Measurements from ENCODE around the gene PGRMC1. TPM values are rescaled to one million over a fixed set of nuclear protein-coding genes. Genes with fewer than 3 reads are reported as not detected.
"Not testable (repeated sequence)": the region's sequence is repeated elsewhere in the genome, so short reads cannot be mapped to it uniquely, and the experiment has no call there.

Gene PGRMC1
- total RNA-seq, 2 donors from 2014 or later = 22.2 to 35.0 TPM

DNA sequence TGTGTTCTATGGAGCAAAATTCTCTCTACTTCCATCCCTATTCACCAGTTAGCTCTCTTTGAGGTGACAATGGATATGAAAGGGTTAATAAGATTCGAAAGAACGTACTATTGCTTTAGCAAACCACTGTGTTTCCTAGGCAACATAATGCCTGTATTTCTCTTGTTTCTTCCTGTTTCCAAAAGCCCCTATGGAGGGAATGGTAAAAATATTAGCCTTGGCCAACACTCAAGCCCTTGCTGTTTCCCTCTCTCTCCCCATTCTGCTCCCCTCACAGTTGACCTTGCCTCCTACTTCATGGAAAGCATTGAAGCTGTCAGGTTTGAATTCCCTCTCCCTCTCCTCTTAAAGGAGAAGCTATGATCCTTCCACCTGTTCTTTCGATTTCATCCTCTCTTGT is 9.6 kb upstream of the PGRMC1 start:
- no peaks in the 10 kb centered on the region for H3K9me3 Mint-ChIP-seq
- ATAC-seq (no peak), DNase-seq (ENCODE audit: low spot score in 2 of 2) (no peak)
- no peak overlapping the region for H3K27ac Mint-ChIP-seq
- H3K36me3 Mint-ChIP-seq = no peaks in the 10 kb centered on the region

DNA sequence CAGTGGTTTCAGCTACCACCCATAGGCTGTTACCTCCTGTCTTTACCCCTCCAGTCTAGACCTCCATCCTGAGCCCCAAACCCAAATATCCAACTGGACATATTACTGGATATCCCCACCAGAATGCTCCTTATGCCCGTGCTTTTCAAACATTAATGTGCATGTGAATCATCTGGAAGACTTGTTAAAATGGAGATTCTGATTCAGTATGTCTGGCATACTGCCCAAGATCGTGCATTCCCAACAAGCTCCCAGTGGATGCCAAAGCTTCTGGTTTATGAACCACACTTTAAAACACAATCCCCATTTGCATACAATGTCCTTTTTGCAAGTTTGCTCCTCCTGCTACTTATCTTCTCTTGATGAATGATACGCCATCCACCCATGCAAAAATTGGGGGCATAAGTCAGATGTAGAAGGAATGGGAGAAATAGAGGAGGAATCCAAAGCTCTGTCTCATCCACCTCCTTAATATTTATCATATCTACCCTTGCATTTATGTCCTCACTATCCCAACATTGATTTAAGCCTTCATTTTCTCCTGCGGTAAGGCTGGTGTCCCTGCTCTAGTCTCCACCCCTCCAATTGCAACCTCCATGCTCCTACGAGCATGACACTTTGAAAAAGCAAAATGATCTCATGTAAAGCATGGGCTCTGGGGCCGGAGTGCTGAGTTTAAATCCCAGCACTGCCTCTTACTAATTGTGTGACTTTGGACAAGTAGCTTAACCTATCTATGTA is 7.4 kb upstream of the PGRMC1 start:
- Mint-ChIP-seq H3K36me3 (no peaks in the 10 kb centered on the region), H3K27ac (no peak overlapping the region), H3K9me3 (no peaks in the 10 kb centered on the region)
- DNase-seq (ENCODE audit: low spot score in 2 of 2) (no peak), ATAC-seq (no peak)

DNA sequence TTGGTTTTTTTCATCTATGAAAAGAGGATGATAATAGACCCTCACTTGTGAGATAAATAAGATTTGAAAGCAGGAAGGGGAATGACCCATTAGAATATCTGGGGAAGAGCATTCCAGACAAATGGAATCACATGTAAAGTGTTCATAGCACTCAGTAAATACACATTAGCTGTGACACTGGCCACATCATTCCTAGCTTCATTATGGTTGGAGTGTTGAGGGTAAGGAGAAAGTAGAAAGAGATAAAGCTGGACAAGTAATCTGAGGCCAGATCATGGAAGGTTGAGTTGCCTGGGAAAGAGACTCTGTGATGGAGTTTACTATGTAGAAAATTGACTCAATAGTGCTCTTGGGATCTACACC is 6.9 kb upstream of the PGRMC1 start:
- Mint-ChIP-seq H3K9me3 (no peaks in the 10 kb centered on the region), H3K36me3 (no peaks in the 10 kb centered on the region), H3K27ac (no peak overlapping the region)
- ATAC-seq (no peak), DNase-seq (ENCODE audit: low spot score in 2 of 2) (no peak)

DNA sequence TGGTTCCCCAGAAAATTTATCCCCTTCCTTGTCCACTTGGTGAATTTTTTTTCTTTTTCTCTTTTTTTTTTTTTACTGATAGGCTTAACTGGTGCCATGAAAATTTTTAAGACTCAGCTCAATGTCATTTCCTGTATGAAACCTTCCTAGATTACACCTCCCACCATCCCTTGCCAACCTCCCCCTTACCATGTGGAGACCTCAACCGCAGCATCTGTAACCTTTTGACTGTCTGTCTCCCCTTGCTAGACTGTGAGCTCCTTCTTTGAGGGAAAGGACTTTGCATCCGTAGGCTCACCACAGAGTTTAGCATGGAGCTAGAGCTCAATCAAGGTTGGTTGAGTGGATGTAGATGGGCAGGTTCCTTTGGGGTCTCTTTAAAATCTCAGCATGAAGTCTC is 5.2 kb upstream of the PGRMC1 start:
- Mint-ChIP-seq H3K36me3 (no peaks in the 10 kb centered on the region), H3K27ac (no peak overlapping the region), H3K9me3 (no peaks in the 10 kb centered on the region)
- DNase-seq (ENCODE audit: low spot score in 2 of 2) = no peak
- peak in 1 of 2 donors; percentile 48 for ATAC-seq

DNA sequence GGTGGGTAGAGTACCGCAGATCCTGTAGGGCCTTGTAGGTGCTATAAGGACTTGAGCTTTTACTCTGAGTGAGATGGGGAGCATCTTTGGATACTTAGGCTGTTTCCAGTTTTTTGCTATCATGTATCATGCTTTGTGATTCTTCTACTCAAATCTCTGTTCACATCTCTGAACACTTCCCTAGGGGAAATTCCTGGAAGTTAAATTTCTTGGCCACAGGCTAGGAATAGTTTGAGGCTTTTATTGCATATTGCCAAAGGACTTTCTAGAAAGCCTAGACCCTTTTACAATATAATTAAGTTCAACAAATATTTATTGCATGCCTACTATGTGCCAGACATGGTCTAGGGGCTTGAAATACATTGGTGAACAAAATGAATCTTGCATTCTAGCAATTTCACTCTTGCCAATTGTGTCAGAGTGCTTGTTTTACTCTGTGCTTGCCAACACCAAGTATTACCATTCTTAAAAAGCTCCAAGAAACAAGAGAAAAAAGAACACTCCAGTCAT is 4.1 kb upstream of the PGRMC1 start:
- no peak for DNase-seq (ENCODE audit: low spot score in 2 of 2)
- no peaks in the 10 kb centered on the region for H3K9me3 Mint-ChIP-seq
- no peak for ATAC-seq
- peaks cover 1 to 3% of the 10 kb centered on the region in 2 donors for H3K36me3 Mint-ChIP-seq
- no peak overlapping the region for H3K27ac Mint-ChIP-seq

DNA sequence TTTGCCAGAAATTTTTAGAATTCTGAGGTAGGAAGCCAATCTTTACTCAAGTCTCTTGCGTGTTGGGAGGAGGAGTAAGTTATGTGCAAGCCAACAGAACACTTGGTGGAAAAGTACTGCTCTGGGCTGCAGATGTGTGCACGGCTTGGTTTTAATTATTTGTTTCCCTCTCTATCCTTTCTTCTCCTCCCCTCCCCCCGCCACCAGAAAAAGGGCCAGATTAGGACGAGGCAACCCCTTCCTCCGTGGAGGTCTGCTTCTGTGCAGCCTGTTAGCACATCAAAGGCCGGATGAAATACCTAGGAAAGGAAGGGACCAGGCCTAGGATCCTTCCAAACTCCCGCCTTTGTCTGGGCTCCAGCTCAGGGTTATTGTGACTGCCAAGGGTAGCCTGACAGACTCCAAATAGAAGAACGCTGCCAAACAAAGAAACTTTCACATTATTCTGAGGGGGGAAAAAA is 1.0 kb upstream of the PGRMC1 start:
- DNase-seq (ENCODE audit: low spot score in 2 of 2) (no peak), ATAC-seq (no peak)
- Mint-ChIP-seq H3K27ac (no peak overlapping the region), H3K36me3 (peaks cover 9 to 16% of the 10 kb centered on the region in 2 donors), H3K9me3 (no peaks in the 10 kb centered on the region)

DNA sequence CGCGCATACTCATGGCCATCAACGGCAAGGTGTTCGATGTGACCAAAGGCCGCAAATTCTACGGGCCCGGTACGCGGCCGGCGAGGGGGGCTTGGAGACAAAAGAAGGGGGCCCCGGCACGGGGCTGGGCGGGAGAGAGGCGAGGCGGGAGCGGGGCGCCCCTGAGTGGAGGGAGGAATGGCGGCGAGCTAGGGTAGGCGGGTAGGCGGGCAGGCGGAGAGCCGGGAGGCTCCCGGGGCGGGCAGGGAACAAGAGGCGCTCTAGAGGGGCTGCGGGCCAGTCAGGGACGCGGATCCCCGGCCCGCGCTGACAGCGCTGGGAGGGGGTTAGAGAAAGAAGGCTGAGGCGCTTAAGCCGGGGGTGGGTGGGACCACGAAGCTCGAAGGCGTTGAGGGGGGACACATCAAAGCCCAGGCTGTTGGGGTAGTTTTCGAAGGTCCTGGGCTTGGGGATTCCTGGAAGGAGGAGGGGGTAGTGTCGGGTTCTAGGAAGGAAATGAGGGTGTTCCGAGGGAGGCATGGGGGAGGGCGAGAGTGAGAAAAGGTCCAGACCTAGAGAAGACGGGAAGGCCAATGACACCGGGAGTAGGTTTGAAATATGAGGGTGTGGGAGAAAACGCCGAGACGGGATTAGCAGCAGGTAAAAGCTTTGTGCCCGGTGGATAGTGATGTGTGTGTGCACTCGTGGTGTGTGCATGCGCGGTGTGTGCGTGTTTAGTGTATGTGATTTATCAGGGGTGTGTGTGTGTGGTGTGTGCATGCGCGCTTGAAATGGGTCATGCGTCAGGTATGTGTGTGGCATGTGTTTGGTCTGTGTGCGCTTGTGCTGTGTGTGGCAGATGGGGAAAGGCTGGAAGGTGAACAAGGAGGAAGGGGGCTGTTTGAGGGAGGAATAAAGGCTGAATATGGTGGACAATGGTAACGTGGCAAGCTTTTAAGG is 807 bp downstream of the PGRMC1 start:
- Mint-ChIP-seq H3K27ac (peak overlapping the region; percentile 86 to 89), H3K9me3 (no peaks in the 10 kb centered on the region), H3K36me3 (peaks cover 10 to 23% of the 10 kb centered on the region in 2 donors)
- ATAC-seq = peak; percentile 29 to 42
- DNase-seq (ENCODE audit: low spot score in 2 of 2) = peak in 1 of 2 donors; percentile 3

DNA sequence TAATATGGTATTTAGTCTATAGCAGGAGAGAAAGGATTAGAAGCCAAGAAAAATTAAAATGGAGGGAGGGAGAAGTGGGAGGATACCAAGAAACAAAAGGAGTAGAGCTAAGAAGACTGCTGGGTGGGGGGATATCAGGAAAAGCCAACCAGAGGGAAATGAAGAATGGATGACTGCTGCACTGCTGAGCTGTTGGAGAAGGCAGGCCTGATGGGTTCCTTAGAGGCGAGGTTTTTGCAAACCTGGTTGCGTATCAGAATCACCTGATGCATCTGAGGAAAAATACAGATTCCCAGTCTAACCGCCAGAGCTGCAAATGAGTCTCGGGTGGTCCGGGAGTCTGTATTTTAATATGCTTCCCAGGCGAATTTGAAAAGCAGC is 1.5 kb downstream of the PGRMC1 start:
- Mint-ChIP-seq H3K36me3 (peaks cover 16 to 30% of the 10 kb centered on the region in 2 donors), H3K27ac (peak overlapping the region in 1 of 2 donors; percentile 86)
- no peak for DNase-seq (ENCODE audit: low spot score in 2 of 2)

DNA sequence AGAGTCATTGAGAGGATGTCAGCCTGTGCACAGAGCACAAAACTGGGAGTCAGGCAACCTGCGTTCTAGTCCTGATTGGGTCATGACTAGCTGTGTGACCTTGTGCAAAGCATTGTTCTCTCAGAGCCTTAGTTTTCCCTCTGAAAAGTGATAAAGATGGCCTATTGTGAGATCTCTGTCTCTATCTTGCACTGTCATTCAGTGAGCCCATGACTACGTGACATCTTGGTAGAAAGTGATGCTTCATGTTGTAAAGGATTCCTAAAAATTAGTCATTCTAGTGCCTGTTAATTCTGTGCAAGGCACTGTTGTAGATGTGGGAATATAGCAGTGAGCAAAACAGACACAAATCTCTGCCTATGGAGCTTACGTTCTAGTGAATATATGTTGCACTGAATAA is 2.5 kb downstream of the PGRMC1 start:
- no peak for DNase-seq (ENCODE audit: low spot score in 2 of 2)
- Mint-ChIP-seq H3K36me3 (peaks cover 21 to 34% of the 10 kb centered on the region in 2 donors), H3K27ac (no peak overlapping the region)

More for the DNA sequence above, 1.5 kb downstream of the PGRMC1 start:
- ATAC-seq = no peak
- no peaks in the 10 kb centered on the region for H3K9me3 Mint-ChIP-seq

DNA sequence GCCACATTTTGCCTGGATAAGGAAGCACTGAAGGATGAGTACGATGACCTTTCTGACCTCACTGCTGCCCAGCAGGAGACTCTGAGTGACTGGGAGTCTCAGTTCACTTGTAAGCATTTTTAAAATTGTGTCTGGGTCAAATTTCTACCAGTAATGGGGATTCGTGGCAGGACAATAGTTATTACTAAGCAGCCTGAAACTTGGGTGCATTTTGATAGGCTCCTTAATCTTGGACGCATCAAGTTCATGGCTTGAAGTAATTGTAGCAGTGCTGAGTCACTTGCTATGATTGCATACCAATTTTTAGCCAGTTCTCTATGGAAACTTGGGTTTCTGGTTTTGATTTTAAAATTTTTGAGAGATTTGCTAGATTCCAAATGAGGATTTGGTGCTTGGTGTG is 4.3 kb downstream of the PGRMC1 start:
- Mint-ChIP-seq H3K27ac (no peak overlapping the region), H3K9me3 (no peaks in the 10 kb centered on the region), H3K36me3 (peaks cover 21 to 41% of the 10 kb centered on the region in 2 donors)
- DNase-seq (ENCODE audit: low spot score in 2 of 2) (no peak), ATAC-seq (no peak)

More for the DNA sequence above, 2.5 kb downstream of the PGRMC1 start:
- no peak for ATAC-seq
- no peaks in the 10 kb centered on the region for H3K9me3 Mint-ChIP-seq

DNA sequence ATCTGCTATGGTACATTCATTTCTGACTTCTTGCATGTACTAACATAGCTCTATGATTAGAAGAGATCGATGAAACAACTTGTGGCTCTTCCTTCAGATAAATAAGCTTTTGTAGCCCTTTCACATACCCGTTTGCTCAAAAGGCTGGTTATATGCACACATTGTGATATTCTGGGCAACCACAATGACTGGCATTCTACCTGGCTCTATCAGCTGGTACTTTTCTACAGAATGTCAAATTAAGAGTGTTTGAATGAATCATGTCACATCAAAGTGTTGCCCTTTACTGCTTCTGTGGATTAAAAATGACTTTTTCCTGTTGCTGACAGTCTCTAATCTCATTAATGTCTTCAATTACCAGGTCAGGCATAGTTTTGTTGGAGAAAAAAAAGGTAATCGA is 11.6 kb downstream of the PGRMC1 start:
- DNase-seq (ENCODE audit: low spot score in 2 of 2) (no peak), ATAC-seq (peak in 1 of 2 donors; percentile 59)
- no peak overlapping the region for H3K27ac Mint-ChIP-seq
- H3K36me3 Mint-ChIP-seq = peaks cover 3 to 11% of the 10 kb centered on the region in 2 donors
- H3K9me3 Mint-ChIP-seq = no peaks in the 10 kb centered on the region

DNA sequence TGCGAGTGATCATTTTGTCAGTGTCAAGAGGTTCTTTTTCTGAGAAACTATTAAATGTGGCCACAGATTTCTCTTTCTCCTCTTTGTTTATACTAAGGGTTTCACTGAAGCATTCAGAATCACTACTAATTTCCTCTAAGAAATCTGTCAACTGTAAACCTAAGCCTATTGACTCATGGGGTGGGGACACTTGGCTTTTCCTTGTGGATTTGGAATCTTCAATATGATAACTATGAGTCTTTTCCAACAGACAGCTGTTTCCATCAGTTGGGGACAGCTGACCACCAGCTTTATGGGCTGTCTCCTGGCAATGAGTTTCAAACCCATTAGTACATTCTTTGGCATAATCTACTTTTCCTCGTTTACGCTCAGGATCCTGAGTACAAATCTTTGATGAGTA is 13.8 kb downstream of the PGRMC1 start:
- H3K27ac Mint-ChIP-seq = no peak overlapping the region
- no peak for ATAC-seq
- peaks cover 0 to 6% of the 10 kb centered on the region in 2 donors for H3K36me3 Mint-ChIP-seq
- no peaks in the 10 kb centered on the region for H3K9me3 Mint-ChIP-seq
- no peak for DNase-seq (ENCODE audit: low spot score in 2 of 2)

DNA sequence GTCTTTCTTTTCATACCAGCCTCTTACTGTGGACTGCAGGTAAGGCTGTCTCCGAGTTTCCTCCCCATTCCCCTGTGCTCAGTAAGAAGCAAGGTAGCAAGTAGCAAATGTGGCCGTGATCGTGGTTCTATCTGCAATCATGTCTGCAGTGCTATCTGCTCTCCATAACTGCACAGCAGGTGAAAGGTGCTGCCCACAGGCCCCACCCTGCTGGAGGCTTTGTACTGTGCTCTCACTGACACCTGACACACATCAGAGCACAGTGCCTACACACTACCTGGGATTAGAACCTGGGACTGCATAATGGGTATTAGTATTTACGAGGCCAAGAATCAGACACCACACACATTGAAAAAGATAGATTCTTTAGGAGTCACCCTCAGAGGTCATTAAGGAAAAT is 15.3 kb downstream of the PGRMC1 start:
- Mint-ChIP-seq H3K27ac (no peak overlapping the region), H3K36me3 (no peaks in the 10 kb centered on the region), H3K9me3 (no peaks in the 10 kb centered on the region)
- no peak for DNase-seq (ENCODE audit: low spot score in 2 of 2)
- no peak for ATAC-seq

DNA sequence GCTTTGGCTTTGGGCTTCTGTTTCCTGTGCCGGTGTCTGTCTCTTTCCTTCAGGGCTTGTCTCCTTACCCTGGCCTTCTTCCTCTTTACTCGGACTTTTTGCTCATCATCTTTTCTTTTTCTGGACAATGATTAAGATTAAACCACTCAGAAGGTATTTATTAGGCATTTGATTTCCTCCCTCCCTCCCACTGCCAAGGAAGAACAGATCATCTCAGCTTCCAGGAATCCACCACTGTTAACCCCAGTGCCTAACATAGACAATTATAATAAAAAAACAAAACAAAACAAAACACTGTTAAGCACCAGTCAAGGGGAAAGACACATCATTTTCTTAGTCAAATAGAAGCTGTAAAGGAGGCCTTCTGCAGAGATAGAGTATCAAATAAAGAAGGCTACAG is 16.6 kb downstream of the PGRMC1 start:
- no peak overlapping the region for H3K27ac Mint-ChIP-seq
- no peaks in the 10 kb centered on the region for H3K36me3 Mint-ChIP-seq
- DNase-seq (ENCODE audit: low spot score in 2 of 2) (no peak), ATAC-seq (no peak)
- no peaks in the 10 kb centered on the region for H3K9me3 Mint-ChIP-seq

DNA sequence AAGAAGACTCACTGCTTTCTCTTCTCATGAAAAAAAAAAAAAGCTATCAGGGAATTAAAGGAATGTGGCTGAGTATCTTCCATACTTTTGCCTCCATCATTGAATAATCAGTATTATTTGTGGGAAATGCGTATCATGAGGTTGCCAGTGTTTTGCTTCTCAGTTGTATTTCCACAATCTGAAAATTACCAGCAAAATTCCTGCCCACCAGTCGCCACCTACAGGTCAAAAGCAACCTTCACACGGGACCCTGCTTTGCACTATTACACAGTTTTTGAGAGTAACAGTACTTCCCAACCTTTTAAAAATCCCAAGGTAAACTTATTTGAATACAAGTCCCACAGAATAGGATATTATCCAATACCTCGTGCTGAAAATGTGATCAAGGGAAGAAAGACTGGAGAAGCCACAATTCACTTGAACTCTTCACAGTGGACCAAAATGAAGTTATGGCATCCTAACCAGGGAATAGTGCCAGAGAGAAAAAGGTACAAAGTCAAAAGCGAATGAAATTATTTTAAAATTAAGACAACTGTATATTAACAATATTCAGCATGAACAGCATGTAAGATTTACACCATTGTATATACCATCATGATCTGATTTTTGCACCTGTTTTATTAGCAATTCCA is 30.4 kb downstream of the PGRMC1 start:
- no peak overlapping the region for H3K27ac Mint-ChIP-seq
- H3K9me3 Mint-ChIP-seq = no peaks in the 10 kb centered on the region
- DNase-seq (ENCODE audit: low spot score in 2 of 2) (no peak), ATAC-seq (no peak)
- no peaks in the 10 kb centered on the region for H3K36me3 Mint-ChIP-seq

DNA sequence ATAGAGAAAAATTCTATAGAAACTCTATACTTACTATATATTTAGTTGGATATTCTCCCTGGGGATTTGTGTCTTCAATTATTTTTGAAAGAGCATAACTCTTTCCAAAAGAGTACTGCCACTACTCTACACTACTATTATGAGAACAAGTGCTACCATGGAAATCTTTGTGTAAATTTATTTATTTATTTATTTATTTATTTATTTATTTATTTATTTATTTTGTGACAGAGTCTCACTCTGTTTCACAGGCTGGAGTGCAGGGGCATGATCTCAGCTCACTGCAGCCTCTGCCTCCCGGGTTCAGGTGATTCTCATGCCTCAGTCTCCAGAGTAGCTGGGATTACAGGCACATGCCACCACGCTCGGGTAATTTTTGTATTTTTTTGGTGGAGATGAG is 31.0 kb downstream of the PGRMC1 start:
- not testable (repeated sequence) for ATAC-seq; H3K27ac Mint-ChIP-seq; H3K36me3 Mint-ChIP-seq; DNase-seq (ENCODE audit: low spot score in 2 of 2); H3K9me3 Mint-ChIP-seq

DNA sequence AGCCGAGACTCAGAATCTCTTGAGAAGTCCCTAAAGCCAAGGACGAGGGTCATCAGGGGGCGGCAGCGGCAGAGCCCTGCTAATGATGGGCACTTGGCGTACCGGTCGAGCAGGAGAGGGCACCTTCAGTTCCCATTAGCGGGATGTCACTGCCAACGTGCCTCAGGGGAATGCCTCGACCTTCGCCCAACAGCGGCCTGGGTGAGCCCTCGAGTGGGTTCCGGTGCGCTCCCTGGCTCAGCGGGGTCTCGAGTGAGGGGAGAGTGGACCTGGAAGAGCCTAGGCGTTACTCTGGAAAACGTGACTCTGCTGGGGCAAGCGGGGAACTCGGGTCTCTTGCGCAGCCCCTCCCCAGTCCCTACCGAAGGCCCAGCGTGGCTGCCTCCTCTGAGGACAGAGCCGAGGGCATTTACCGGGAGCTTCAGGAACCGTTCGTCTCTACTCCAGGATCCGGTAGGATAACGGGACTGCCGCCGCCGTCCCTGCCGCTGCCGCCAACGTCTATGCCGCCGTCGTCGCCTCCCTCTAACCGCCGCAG is 36.9 kb downstream of the PGRMC1 start:
- ATAC-seq (no peak), DNase-seq (ENCODE audit: low spot score in 2 of 2) (no peak)
- Mint-ChIP-seq H3K36me3 (no peaks in the 10 kb centered on the region), H3K9me3 (no peaks in the 10 kb centered on the region), H3K27ac (no peak overlapping the region)
